Mesenchymal stem cell (in vitro differentiated cells and primary cell): ENCODE data around the gene ROR2.

Experiments used
- DNase-seq: peaks from one replicate; pipeline ENCODE4 v3.0.0-alpha.2; 2013
- H2AFZ ChIP-seq: one replicate; pipeline ENCODE4 v1.6.1; 2013; ENCODE audit warnings: low read depth, mild to moderate bottlenecking, control low read depth, inconsistent platforms, low read length, moderate library complexity
- H2AK5ac ChIP-seq: 2 replicates; pipeline ENCODE4 v1.6.1; 2013; ENCODE audit warnings: low read length, moderate library complexity, mild to moderate bottlenecking, inconsistent platforms; ENCODE audit not compliant: severe bottlenecking
- H2BK120ac ChIP-seq: one replicate; pipeline ENCODE4 v1.6.1; 2013; ENCODE audit warnings: low read depth, mild to moderate bottlenecking, inconsistent platforms, low read length, moderate library complexity
- H2BK12ac ChIP-seq, 2 experiments: one replicate each; pipeline ENCODE4 v1.6.1; 2013; ENCODE audit warnings: inconsistent platforms in 2 of 2, low read length in 2 of 2, mild to moderate bottlenecking in 2 of 2, moderate library complexity in 2 of 2, control low read depth in 1 of 2
- H2BK15ac ChIP-seq: one replicate; pipeline ENCODE4 v1.6.1; 2013; ENCODE audit warnings: mild to moderate bottlenecking, low read depth, inconsistent platforms; ENCODE audit not compliant: poor library complexity, severe bottlenecking
- H2BK5ac ChIP-seq: 2 replicates; pipeline ENCODE4 v1.6.1; 2013; ENCODE audit warnings: low read depth, mild to moderate bottlenecking, low read length, control low read depth, inconsistent platforms; ENCODE audit not compliant: poor library complexity, severe bottlenecking
- H3K14ac ChIP-seq, 2 experiments: one replicate each; pipeline ENCODE4 v1.6.1; 2013; ENCODE audit warnings: inconsistent platforms in 2 of 2, low read length in 2 of 2, control low read depth in 1 of 2, mild to moderate bottlenecking in 1 of 2, moderate library complexity in 1 of 2
- H3K18ac ChIP-seq, 2 experiments: one replicate each; pipeline ENCODE4 v1.6.1; 2013; ENCODE audit warnings: inconsistent platforms in 2 of 2, low read length in 2 of 2, control low read depth in 1 of 2, low read depth in 1 of 2, mild to moderate bottlenecking in 1 of 2
- H3K23ac ChIP-seq, 2 experiments: one replicate each; pipeline ENCODE4 v1.6.1; 2013; ENCODE audit warnings: inconsistent platforms in 2 of 2, low read length in 2 of 2, mild to moderate bottlenecking in 2 of 2, moderate library complexity in 2 of 2, control low read depth in 1 of 2
- H3K27ac ChIP-seq: 2 replicates; pipeline ENCODE4 v1.5.1; 2013; ENCODE audit warnings: mild to moderate bottlenecking, moderate library complexity, low read length, control low read depth, inconsistent platforms; ENCODE audit not compliant: poor library complexity, severe bottlenecking
- H3K27me3 ChIP-seq, 2 experiments: 2 replicates each; pipeline versions ENCODE4 v1.6.1 to v1.7.0; 2013; ENCODE audit warnings: low read length in 2 of 2, mild to moderate bottlenecking in 2 of 2, moderate library complexity in 2 of 2, control low read depth in 1 of 2, inconsistent platforms in 1 of 2; ENCODE audit not compliant: control insufficient read depth in 1 of 2, insufficient read depth in 1 of 2
- H3K36me3 ChIP-seq, 2 experiments: 2 replicates each; pipeline versions ENCODE4 v1.6.1 to v1.7.0; 2013; ENCODE audit warnings: low read length in 2 of 2, control low read depth in 1 of 2, inconsistent platforms in 1 of 2, low read depth in 1 of 2, mild to moderate bottlenecking in 1 of 2; ENCODE audit not compliant: insufficient read depth in 2 of 2, control insufficient read depth in 1 of 2
- H3K4ac ChIP-seq, 2 experiments: one replicate each; pipeline ENCODE4 v1.6.1; 2013; ENCODE audit warnings: inconsistent platforms in 2 of 2, low read length in 2 of 2, mild to moderate bottlenecking in 2 of 2, moderate library complexity in 2 of 2, control low read depth in 1 of 2, low read depth in 1 of 2
- H3K4me1 ChIP-seq: 2 replicates; pipeline ENCODE4 v1.6.1; 2013; ENCODE audit warnings: low read depth, low read length, control low read depth; ENCODE audit not compliant: control insufficient read depth, insufficient read depth
- H3K4me2 ChIP-seq: 2 replicates; pipeline ENCODE4 v1.6.1; 2013; ENCODE audit warnings: low read length, mild to moderate bottlenecking, inconsistent platforms; ENCODE audit not compliant: poor library complexity, severe bottlenecking
- H3K4me3 ChIP-seq, 2 experiments: 2 replicates each; pipeline versions ENCODE4 v1.5.1 to v1.7.0; 2013; ENCODE audit warnings: low read length in 2 of 2, mild to moderate bottlenecking in 2 of 2, control low read depth in 1 of 2, low read depth in 1 of 2; ENCODE audit not compliant: insufficient read depth in 1 of 2
- H3K79me1 ChIP-seq: replicated peaks from 2 replicates; pipeline ENCODE4 v1.6.1; 2013; ENCODE audit warnings: mild to moderate bottlenecking, control low read depth, low read length, inconsistent platforms; ENCODE audit not compliant: poor library complexity, severe bottlenecking
- H3K9ac ChIP-seq: 2 replicates; pipeline ENCODE4 v1.7.0; 2013; ENCODE audit warnings: mild to moderate bottlenecking, low read length, moderate library complexity
- H3K9me3 ChIP-seq: 2 replicates; pipeline ENCODE4 v1.7.0; 2013; ENCODE audit warnings: mild to moderate bottlenecking, low read length; ENCODE audit not compliant: control insufficient read depth
- H4K8ac ChIP-seq: one replicate; pipeline ENCODE4 v1.6.1; 2013; ENCODE audit warnings: inconsistent platforms, mild to moderate bottlenecking, low read length, moderate library complexity
- H4K91ac ChIP-seq: one replicate; pipeline ENCODE4 v1.6.1; 2013; ENCODE audit warnings: mild to moderate bottlenecking, low read length, inconsistent platforms
- WGBS: methylation state at CpG from one replicate; pipeline ENCODE4 v1.1.7; 2013; ENCODE audit warnings: mixed read lengths; 5-methylcytosine and 5-hydroxymethylcytosine counted together

The ROR2 gene

DNA sequence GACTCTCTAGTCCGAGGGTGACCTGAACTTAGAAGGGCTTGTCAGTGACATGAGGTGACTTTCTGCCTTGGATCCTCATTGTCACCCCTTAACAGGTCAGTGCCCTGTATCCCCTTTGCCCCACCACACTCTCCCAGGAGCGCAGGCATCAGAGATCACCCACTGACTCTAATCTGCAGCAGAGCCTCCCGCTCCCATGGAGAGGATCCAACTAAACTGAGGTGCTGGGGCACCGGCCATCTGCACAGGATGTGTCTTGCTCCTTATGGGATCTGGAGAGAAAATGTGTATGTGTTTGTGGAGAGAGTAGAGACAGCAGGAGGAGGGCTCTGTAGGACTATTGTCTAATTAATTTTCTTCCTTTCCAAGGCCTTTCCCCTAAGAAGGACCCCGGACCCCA lies 213.7 kb downstream of the ROR2 start:
- H2BK12ac ChIP-seq = no peak overlapping the region
- no peak overlapping the region for H3K27ac ChIP-seq
- no peak overlapping the region for H3K18ac ChIP-seq
- H3K4me1 ChIP-seq = peaks cover 6% of the 10 kb centered on the region
- H3K27me3 ChIP-seq = no peaks in the 10 kb centered on the region
- no peak overlapping the region for H2BK5ac ChIP-seq
- no peak overlapping the region for H3K23ac ChIP-seq
- H3K4me3 ChIP-seq = no peak overlapping the region
- H2AK5ac ChIP-seq = no peak overlapping the region
- DNase-seq = no peak
- no peak overlapping the region for H2AFZ ChIP-seq
- H3K4me2 ChIP-seq = no peak overlapping the region
- no peak overlapping the region for H2BK120ac ChIP-seq
- H3K79me1 ChIP-seq = peaks cover 12% of the 10 kb centered on the region
- no peak overlapping the region for H4K8ac ChIP-seq
- H3K9ac ChIP-seq = no peak overlapping the region
- H3K9me3 ChIP-seq = no peaks in the 10 kb centered on the region
- no peak overlapping the region for H4K91ac ChIP-seq
- no peak overlapping the region for H3K4ac ChIP-seq
- WGBS = 92% methylated on average over 4 of the region's 5 CpGs
- H3K14ac ChIP-seq = no peak overlapping the region
- H3K36me3 ChIP-seq = peaks cover 15 to 45% of the 10 kb centered on the region in 2 experiments
- H2BK15ac ChIP-seq = no peak overlapping the region

DNA sequence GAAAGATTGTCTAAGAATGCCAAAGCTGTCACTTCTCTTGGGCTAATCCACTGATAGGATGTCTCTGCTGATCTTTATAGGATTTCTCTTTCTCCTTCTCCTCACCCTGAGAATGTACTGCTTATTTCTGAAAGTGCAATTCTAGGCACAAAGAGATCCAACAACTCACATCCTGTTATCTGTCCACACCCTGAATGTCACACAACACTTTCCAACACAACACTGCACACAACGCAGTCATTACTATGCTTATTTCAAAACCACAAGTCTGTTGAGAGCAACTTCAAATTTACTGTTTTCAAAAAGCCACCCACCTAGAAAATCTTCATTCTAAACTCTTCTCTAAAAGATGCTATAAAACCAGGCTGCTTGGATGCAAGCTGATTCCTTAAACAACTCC lies 215.0 kb downstream of the ROR2 start:
- Histone ChIP-seq H2BK120ac (no peak overlapping the region), H4K8ac (no peak overlapping the region), H2BK5ac (no peak overlapping the region), H3K4ac (no peak overlapping the region), H3K27me3 (no peaks in the 10 kb centered on the region), H3K9me3 (no peaks in the 10 kb centered on the region), H3K36me3 (peaks cover 15 to 52% of the 10 kb centered on the region in 2 experiments), H3K4me1 (peaks cover 4% of the 10 kb centered on the region), H3K4me2 (no peak overlapping the region), H3K79me1 (peaks cover 13% of the 10 kb centered on the region), H3K9ac (peak overlapping the region; percentile 34), H3K4me3 (no peak overlapping the region), H2BK12ac (no peak overlapping the region), H3K23ac (no peak overlapping the region), H3K27ac (no peak overlapping the region), H2AK5ac (no peak overlapping the region), H3K18ac (no peak overlapping the region), H3K14ac (no peak overlapping the region), H4K91ac (no peak overlapping the region), H2BK15ac (no peak overlapping the region), H2AFZ (no peak overlapping the region)
- WGBS = 72% methylated on average over 1 of the region's 1 CpG
- DNase-seq = no peak

DNA sequence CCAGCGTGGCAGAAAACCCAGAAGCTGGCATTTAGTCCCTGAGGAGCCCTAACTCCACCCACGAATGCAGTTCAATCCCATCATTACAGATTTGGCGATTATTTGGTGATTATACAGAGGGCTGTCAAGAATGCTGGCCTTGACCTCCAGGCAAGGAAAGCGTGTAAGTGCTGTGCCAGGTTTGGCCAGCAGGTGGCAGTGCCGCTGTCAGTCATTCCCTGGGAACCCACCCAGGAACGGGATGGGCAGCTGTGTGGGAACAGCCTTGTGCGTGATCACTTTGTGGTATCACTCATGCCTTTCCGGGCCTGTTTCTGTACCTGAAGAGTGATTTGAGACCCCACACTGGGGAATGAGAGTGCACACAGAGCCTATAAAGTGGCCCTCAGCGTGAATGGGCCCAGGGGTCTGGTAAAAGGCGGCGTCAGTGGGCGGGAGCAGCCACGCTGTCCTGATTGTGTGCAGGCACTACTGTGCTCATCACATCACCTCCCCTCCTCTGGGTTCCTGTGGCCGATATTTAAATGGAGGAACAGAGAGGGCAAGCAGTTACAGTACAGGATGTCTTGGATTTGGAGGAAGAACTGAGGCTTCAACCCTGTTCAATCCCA lies 215.6 kb downstream of the ROR2 start:
- H3K27ac ChIP-seq = no peak overlapping the region
- DNase-seq = peak; percentile 57
- H3K9ac ChIP-seq = peak overlapping the region; percentile 34
- no peak overlapping the region for H3K4ac ChIP-seq
- peaks cover 11% of the 10 kb centered on the region for H3K79me1 ChIP-seq
- H2AK5ac ChIP-seq = no peak overlapping the region
- no peak overlapping the region for H2BK5ac ChIP-seq
- no peak overlapping the region for H4K91ac ChIP-seq
- H3K36me3 ChIP-seq = peaks cover 15 to 52% of the 10 kb centered on the region in 2 experiments
- no peaks in the 10 kb centered on the region for H3K9me3 ChIP-seq
- H2BK12ac ChIP-seq = no peak overlapping the region
- peak overlapping the region; percentile 48 for H4K8ac ChIP-seq
- H3K4me1 ChIP-seq = peaks cover 6% of the 10 kb centered on the region
- H3K4me3 ChIP-seq = no peak overlapping the region
- 44% methylated on average over 13 of the region's 14 CpGs for WGBS
- H2AFZ ChIP-seq = no peak overlapping the region
- no peak overlapping the region for H3K23ac ChIP-seq
- no peak overlapping the region for H3K14ac ChIP-seq
- H2BK15ac ChIP-seq = no peak overlapping the region
- H3K27me3 ChIP-seq = no peaks in the 10 kb centered on the region
- no peak overlapping the region for H2BK120ac ChIP-seq
- no peak overlapping the region for H3K4me2 ChIP-seq
- no peak overlapping the region for H3K18ac ChIP-seq

DNA sequence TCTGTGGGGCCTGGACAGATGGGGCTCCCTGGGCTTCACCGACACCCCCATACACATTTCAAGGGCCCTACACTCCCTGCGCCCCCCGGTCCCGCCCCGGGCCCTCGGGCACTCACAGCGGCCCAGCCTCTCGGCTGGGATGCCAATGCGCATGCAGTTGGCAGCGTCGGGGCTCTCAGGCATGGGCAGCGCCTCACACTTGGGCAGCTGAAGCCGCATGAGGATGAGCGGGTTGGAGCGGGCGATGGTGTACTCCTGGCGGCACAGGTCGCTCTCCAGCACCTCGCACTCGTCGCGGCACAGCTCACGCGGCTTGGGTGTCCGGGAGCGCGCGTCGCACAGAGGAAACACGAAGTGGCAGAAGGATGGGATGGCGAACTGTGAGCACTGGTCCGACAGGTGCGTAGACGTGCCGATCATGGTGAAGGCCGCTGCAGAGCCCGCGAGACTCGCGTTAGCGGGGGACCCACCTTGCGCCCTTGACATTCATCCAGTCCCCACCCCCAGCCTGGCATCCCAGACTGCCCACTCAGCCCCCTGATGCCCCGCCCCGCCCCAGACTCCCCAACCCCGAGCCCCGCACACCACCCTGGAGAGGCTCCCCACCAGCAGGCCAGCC lies 216.9 kb downstream of the ROR2 start:
- H2BK120ac ChIP-seq = no peak overlapping the region
- no peak overlapping the region for H3K18ac ChIP-seq
- no peaks in the 10 kb centered on the region for H3K9me3 ChIP-seq
- no peak overlapping the region for H3K9ac ChIP-seq
- H3K36me3 ChIP-seq = peaks cover 15 to 49% of the 10 kb centered on the region in 2 experiments
- H3K27ac ChIP-seq = no peak overlapping the region
- H4K8ac ChIP-seq = no peak overlapping the region
- no peak overlapping the region for H2BK5ac ChIP-seq
- H3K4ac ChIP-seq = no peak overlapping the region
- H2AK5ac ChIP-seq = no peak overlapping the region
- H2BK15ac ChIP-seq = no peak overlapping the region
- H3K27me3 ChIP-seq = no peaks in the 10 kb centered on the region
- H3K79me1 ChIP-seq = peaks cover 11% of the 10 kb centered on the region
- no peak overlapping the region for H2AFZ ChIP-seq
- H3K14ac ChIP-seq = no peak overlapping the region
- 97% methylated on average over 46 of the region's 46 CpGs for WGBS
- no peak overlapping the region for H3K4me2 ChIP-seq
- no peak for DNase-seq
- H3K4me1 ChIP-seq = peaks cover 8% of the 10 kb centered on the region
- no peak overlapping the region for H2BK12ac ChIP-seq
- H3K23ac ChIP-seq = no peak overlapping the region
- H4K91ac ChIP-seq = no peak overlapping the region
- no peak overlapping the region for H3K4me3 ChIP-seq
